Hepatocyte (in vitro differentiated cells): ENCODE data around the gene ANO4. TPM values are rescaled to one million over a fixed set of nuclear protein-coding genes. Genes with fewer than 3 reads are reported as not detected.

ENCODE experiments used
- DNase-seq: peaks from one replicate; pipeline ENCODE4 v3.0.0-alpha.2; 2016; ENCODE audit warnings: low spot score
- H2AFZ ChIP-seq: fragments of 200-600 bp; sonication (generic); 2 replicates; pipeline ENCODE4 v1.6.0; 2016; ENCODE audit warnings: antibody characterized with exemption, mild to moderate bottlenecking
- H3K27ac ChIP-seq: fragments of 200-600 bp; sonication (generic); 2 replicates; pipeline ENCODE4 v1.5.1; 2016; ENCODE audit warnings: mild to moderate bottlenecking
- H3K27me3 ChIP-seq: fragments of 200-600 bp; sonication (generic); 2 replicates; pipeline ENCODE4 v1.6.1; 2016
- H3K36me3 ChIP-seq: fragments of 200-600 bp; sonication (generic); replicated peaks from 2 replicates; pipeline ENCODE4 v1.5.1; 2016; ENCODE audit warnings: low read depth; ENCODE audit not compliant: insufficient read depth
- H3K4me1 ChIP-seq: fragments of 200-600 bp; sonication (generic); 2 replicates; pipeline ENCODE4 v1.5.1; 2016; ENCODE audit warnings: mild to moderate bottlenecking, moderate library complexity; ENCODE audit not compliant: insufficient read depth
- H3K4me2 ChIP-seq: fragments of 200-600 bp; sonication (generic); 2 replicates; pipeline ENCODE4 v1.6.0; 2016
- H3K4me3 ChIP-seq: fragments of 200-600 bp; sonication (generic); 2 replicates; pipeline ENCODE4 v1.5.1; 2016; ENCODE audit warnings: mild to moderate bottlenecking
- H3K79me2 ChIP-seq: fragments of 200-600 bp; sonication (generic); 2 replicates; pipeline ENCODE4 v1.6.0; 2017; ENCODE audit warnings: mild to moderate bottlenecking
- H3K9me2 ChIP-seq: fragments of 200-600 bp; sonication (generic); replicated peaks from 2 replicates; pipeline ENCODE4 v1.6.0; 2017; ENCODE audit warnings: mild to moderate bottlenecking; ENCODE audit not compliant: insufficient read depth
- H3K9me3 ChIP-seq: fragments of 200-600 bp; sonication (generic); 2 replicates; pipeline ENCODE4 v1.5.1; 2016; ENCODE audit warnings: low read depth, mild to moderate bottlenecking
- H4K20me1 ChIP-seq: fragments of 200-600 bp; sonication (generic); 2 replicates; pipeline ENCODE4 v1.6.0; 2016; ENCODE audit warnings: mild to moderate bottlenecking; ENCODE audit not compliant: insufficient read depth, poor library complexity, severe bottlenecking
- EZH2 ChIP-seq: fragments of 200-600 bp; sonication (generic); IDR thresholded peaks from 2 replicates; pipeline ENCODE4 v1.6.1; 2016; ENCODE audit warnings: antibody characterized with exemption, mild to moderate bottlenecking, borderline replicate concordance
- EZH2phosphoT487 ChIP-seq: fragments of 200-600 bp; sonication (generic); IDR thresholded peaks from one replicate; pipeline ENCODE4 v1.6.1; 2018; ENCODE audit warnings: antibody characterized with exemption, mild to moderate bottlenecking, low read depth, moderate library complexity; ENCODE audit not compliant: unreplicated experiment, severe bottlenecking
- WGBS: methylation state at CpG from one replicate; pipeline ENCODE4 v1.1.6; 2016; ENCODE audit warnings: low lambda C conversion rate; ENCODE audit errors: missing lambda C conversion rate; 5-methylcytosine and 5-hydroxymethylcytosine counted together
- polyA plus RNA-seq: library from polyadenylated mRNA; unstranded; fragments of >200 nt; fragmentation: Nextera tagmentation; extraction: Ambion mirVana; gene quantifications from 2 replicates; pipeline ENCODE4 v1.2.1, GENCODE V29; 2016
- total RNA-seq: library from RNA; depleted of rRNA; stranded (reverse); fragments of >200 nt; gene quantifications from 2 replicates; pipeline ENCODE4 v1.2.3, GENCODE V29; 2014
- TF ChIP-seq, protein P1 (sequence below): fragments of 200-600 bp; sonication (generic); IDR thresholded peaks from 2 replicates; pipeline ENCODE4 v1.5.1; 2016; ENCODE audit warnings: antibody characterized with exemption, mild to moderate bottlenecking; ENCODE audit not compliant: poor library complexity

The ANO4 gene
- total and polyA plus RNA-seq, 2 experiments from 2014 or later = 1.6 to 2.3 TPM

DNA sequence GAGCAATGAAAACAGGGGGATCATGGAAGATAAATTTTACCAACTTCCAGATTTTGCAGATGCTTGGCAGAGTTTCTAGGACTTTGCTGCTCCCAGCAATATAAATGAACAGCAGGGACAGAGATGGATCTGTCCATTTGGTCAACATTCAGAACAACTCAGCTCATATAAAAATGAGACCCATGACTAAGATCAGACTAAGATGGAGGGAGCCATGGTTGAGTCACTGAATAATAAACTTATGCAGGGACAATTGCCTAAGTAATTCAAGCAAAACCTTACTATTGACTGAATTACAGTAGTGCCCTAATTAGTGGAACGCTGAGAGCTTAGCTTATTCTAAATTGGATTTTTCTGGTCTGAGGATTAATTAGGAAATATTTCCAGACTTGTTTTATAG lies 210.3 kb downstream of the ANO4 start:
- no peaks in the 10 kb centered on the region for H4K20me1 ChIP-seq
- H3K27ac ChIP-seq = no peak overlapping the region
- no peaks in the 10 kb centered on the region for H3K79me2 ChIP-seq
- H3K4me1 ChIP-seq = no peaks in the 10 kb centered on the region
- H3K36me3 ChIP-seq = no peaks in the 10 kb centered on the region
- no peak for DNase-seq
- WGBS = 100% methylated on average over 1 of the region's 1 CpG
- no peak overlapping the region for H3K4me3 ChIP-seq
- H3K4me2 ChIP-seq = no peak overlapping the region
- no peaks in the 10 kb centered on the region for H3K9me2 ChIP-seq
- H2AFZ ChIP-seq = no peak overlapping the region
- H3K9me3 ChIP-seq = peaks cover 8% of the 10 kb centered on the region
- H3K27me3 ChIP-seq = no peaks in the 10 kb centered on the region
- no peak for TF ChIP-seq EZH2phosphoT487
- TF ChIP-seq, protein P1, sequence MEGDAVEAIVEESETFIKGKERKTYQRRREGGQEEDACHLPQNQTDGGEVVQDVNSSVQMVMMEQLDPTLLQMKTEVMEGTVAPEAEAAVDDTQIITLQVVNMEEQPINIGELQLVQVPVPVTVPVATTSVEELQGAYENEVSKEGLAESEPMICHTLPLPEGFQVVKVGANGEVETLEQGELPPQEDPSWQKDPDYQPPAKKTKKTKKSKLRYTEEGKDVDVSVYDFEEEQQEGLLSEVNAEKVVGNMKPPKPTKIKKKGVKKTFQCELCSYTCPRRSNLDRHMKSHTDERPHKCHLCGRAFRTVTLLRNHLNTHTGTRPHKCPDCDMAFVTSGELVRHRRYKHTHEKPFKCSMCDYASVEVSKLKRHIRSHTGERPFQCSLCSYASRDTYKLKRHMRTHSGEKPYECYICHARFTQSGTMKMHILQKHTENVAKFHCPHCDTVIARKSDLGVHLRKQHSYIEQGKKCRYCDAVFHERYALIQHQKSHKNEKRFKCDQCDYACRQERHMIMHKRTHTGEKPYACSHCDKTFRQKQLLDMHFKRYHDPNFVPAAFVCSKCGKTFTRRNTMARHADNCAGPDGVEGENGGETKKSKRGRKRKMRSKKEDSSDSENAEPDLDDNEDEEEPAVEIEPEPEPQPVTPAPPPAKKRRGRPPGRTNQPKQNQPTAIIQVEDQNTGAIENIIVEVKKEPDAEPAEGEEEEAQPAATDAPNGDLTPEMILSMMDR = no peak
- TF ChIP-seq EZH2 = no peak

DNA sequence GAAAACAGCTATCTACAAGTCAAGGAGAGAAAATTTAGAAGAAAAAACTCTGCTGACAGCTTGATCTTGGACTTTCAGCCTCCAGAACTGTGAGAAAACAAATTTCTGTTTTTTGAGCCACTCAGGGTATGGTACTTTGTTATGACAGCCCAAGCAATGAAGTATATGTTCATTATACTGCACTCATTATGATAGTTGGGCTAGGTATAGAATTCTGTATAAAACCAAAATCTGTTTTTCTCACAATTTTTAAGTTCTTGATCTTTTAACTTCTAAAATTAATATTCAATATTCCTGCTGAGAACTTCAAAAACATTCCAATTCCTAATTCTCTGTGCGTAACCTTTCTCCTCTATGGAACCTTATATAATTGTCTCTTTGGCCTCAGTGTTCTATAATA lies 214.7 kb downstream of the ANO4 start:
- no peaks in the 10 kb centered on the region for H3K4me1 ChIP-seq
- peaks cover 8% of the 10 kb centered on the region for H3K9me3 ChIP-seq
- no peaks in the 10 kb centered on the region for H3K27me3 ChIP-seq
- H3K27ac ChIP-seq = no peak overlapping the region
- H3K4me2 ChIP-seq = no peak overlapping the region
- TF ChIP-seq EZH2phosphoT487 (no peak), EZH2 (no peak)
- TF ChIP-seq, protein P1 = no peak
- no peak overlapping the region for H3K4me3 ChIP-seq
- H3K9me2 ChIP-seq = no peaks in the 10 kb centered on the region
- no peaks in the 10 kb centered on the region for H4K20me1 ChIP-seq
- H3K79me2 ChIP-seq = no peaks in the 10 kb centered on the region
- H2AFZ ChIP-seq = no peak overlapping the region
- H3K36me3 ChIP-seq = no peaks in the 10 kb centered on the region
- DNase-seq = no peak
- 91% methylated on average over 1 of the region's 1 CpG for WGBS

DNA sequence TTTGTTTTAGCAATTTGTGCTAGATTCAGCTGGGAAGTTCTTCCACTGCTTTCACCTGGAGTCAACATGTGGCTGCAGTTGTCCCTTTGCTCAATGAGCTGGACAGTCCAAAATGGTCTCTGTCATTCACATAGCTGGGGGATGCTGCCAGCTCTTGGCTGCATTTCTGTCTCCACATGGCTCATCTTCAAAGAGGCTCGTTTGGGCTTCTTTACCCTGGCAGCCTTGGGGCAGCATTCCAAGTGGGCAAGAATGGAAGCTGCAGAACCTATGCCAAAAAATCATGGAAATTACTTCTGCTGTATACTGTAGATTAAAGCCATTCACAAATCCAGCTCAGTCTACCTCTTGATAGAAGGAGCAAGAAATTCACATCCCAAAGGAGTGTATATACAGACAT lies 216.3 kb downstream of the ANO4 start:
- Histone ChIP-seq H3K4me2 (no peak overlapping the region), H3K9me3 (peaks cover 8% of the 10 kb centered on the region), H3K27me3 (no peaks in the 10 kb centered on the region), H3K4me1 (no peaks in the 10 kb centered on the region), H3K27ac (no peak overlapping the region), H3K9me2 (no peaks in the 10 kb centered on the region), H3K4me3 (no peak overlapping the region), H4K20me1 (no peaks in the 10 kb centered on the region), H3K79me2 (no peaks in the 10 kb centered on the region), H3K36me3 (no peaks in the 10 kb centered on the region), H2AFZ (no peak overlapping the region)
- 85% methylated on average over 1 of the region's 1 CpG for WGBS
- TF ChIP-seq EZH2phosphoT487 (no peak), EZH2 (no peak)
- TF ChIP-seq, protein P1 = no peak
- no peak for DNase-seq

DNA sequence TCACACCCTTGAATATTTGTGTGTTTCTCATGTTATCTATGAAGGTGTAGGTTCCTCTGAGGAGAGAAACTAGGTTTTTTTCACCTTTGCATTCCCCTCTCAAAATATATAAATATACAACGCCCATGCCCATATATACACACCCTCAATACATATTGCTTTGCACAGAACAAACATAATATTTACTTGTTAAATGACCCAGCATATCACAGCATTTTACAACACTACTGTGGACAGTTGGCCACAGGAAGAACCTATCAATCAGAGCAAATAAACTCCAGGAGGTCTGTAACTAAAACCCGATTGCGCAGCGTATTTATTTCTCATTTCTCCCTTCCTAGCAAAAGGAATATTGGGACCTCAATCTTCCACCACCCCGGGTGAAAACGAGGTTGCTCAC lies 219.4 kb downstream of the ANO4 start:
- H3K9me3 ChIP-seq = peaks cover 8% of the 10 kb centered on the region
- H3K4me3 ChIP-seq = no peak overlapping the region
- 72% methylated on average over 6 of the region's 6 CpGs for WGBS
- no peak for DNase-seq
- no peaks in the 10 kb centered on the region for H3K36me3 ChIP-seq
- H3K4me2 ChIP-seq = no peak overlapping the region
- H3K79me2 ChIP-seq = no peaks in the 10 kb centered on the region
- H3K4me1 ChIP-seq = no peaks in the 10 kb centered on the region
- H3K9me2 ChIP-seq = no peaks in the 10 kb centered on the region
- no peak overlapping the region for H2AFZ ChIP-seq
- H3K27ac ChIP-seq = peak overlapping the region; percentile 43
- no peaks in the 10 kb centered on the region for H4K20me1 ChIP-seq
- no peaks in the 10 kb centered on the region for H3K27me3 ChIP-seq
- TF ChIP-seq EZH2phosphoT487 = no peak
- no peak for TF ChIP-seq EZH2
- TF ChIP-seq, protein P1 = no peak
